OCI-LY3 (cell line): ENCODE results near the gene OGFR.

Experiments
- H2AFZ ChIP-seq: fragments of 200-600, 300-600 bp; shearing (Covaris generic); 2 replicates; pipeline ENCODE4 v1.6.0; 2014; ENCODE audit warnings: antibody characterized with exemption, low read depth, low read length
- H3K27ac ChIP-seq: fragments of 200-600, 300-600 bp; sonication (generic); 2 replicates; pipeline ENCODE4 v1.5.1; 2014; ENCODE audit warnings: mild to moderate bottlenecking, low read length, moderate library complexity, mixed read lengths
- H3K27me3 ChIP-seq: fragments of 200-600, 300-600 bp; sonication (generic); 2 replicates; pipeline ENCODE4 v1.6.1; 2014; ENCODE audit warnings: low read depth, low read length, mixed read lengths
- H3K36me3 ChIP-seq: fragments of 200-600, 300-600 bp; sonication (generic); replicated peaks from 2 replicates; pipeline ENCODE3; 2014; ENCODE audit warnings: low read depth, low read length, mixed read lengths
- H3K4me1 ChIP-seq: fragments of 300-600, 200-600 bp; sonication (generic); 2 replicates; pipeline ENCODE4 v1.6.1; 2014; ENCODE audit warnings: low read length, mixed read lengths
- H3K4me2 ChIP-seq: fragments of 200-600, 300-600 bp; sonication (generic); 2 replicates; pipeline ENCODE4 v1.6.1; 2014; ENCODE audit warnings: low read length, mixed read lengths
- H3K4me3 ChIP-seq: fragments of 300-600, 200-600 bp; sonication (generic); 2 replicates; pipeline ENCODE4 v1.5.1; 2014; ENCODE audit warnings: antibody characterized with exemption, mild to moderate bottlenecking, low read length, moderate library complexity
- H3K79me2 ChIP-seq: fragments of 300-600, 200-600 bp; shearing (Covaris generic); 2 replicates; pipeline ENCODE4 v1.6.1; 2014; ENCODE audit warnings: mild to moderate bottlenecking, low read length, mixed read lengths
- H3K9ac ChIP-seq: fragments of 300-600, 200-600 bp; shearing (Covaris generic); 2 replicates; pipeline ENCODE4 v1.6.0; 2014; ENCODE audit warnings: mild to moderate bottlenecking, low read length, moderate library complexity
- H3K9me3 ChIP-seq: fragments of 200-600, 300-600 bp; shearing (Covaris generic); 2 replicates; pipeline ENCODE4 v1.6.1; 2014; ENCODE audit warnings: low read length, mixed read lengths; ENCODE audit not compliant: insufficient read depth
- H4K20me1 ChIP-seq: fragments of 200-600, 300-600 bp; sonication (generic); 2 replicates; pipeline ENCODE4 v1.6.1; 2016; ENCODE audit warnings: low read length, mixed read lengths; ENCODE audit not compliant: insufficient read depth
- EZH2phosphoT487 ChIP-seq: fragments of 200-600 bp; shearing (Covaris generic); IDR thresholded peaks from 2 replicates; pipeline ENCODE4 v1.6.1; 2018; ENCODE audit warnings: antibody characterized with exemption, mixed run types, low read depth
- TF ChIP-seq, protein P1 (sequence below): fragments of 200-600, 300-600 bp; sonication (generic); IDR thresholded peaks from 2 replicates; pipeline ENCODE4 v1.5.1; 2014; ENCODE audit warnings: antibody characterized with exemption, low read length, low read depth

Gene OGFR

DNA sequence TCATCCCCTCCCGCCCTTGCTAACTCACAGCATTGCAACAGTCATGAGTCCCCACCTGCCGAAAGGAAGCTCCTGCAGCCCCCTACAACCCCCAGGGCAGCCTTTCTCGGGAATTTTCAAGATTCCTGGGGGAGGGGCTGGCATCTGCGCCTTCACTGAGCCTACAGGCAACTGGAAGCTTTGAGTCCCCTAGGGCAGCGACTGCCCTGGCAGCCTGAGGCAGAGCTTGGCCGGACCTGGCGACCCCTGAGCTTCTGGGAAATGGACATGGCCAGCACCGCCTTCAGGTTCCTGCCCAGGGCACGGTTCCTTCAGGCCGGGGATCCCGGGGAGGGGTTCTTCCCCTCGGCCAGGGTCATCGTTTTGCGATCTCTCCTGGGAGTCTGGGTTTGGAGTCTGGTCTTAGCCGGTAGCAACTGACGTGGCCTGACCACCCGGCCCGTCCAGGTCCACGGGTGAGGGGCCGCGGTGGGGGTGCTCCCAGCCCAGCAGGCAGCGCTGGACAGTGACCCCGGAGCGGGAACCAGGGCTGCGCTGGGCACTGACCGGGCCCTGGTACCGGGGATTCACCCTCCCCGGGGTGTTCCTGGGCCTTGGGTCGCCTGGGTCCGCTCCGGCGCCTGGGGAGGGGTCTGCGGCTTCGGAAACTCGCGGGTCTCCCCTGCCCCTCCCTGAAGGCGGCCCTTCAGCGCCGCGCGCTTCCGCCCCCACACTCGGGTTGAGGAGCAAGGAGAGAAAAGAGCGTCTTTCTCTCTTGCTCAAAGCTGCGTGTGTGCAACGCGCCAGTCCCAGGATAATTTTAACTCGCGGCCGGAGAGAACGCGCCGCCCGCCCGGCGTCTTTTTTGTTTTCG lies 11.6 kb downstream of the OGFR start:
- Histone ChIP-seq H3K79me2 (no peaks in the 10 kb centered on the region), H2AFZ (no peak overlapping the region), H3K9me3 (no peaks in the 10 kb centered on the region), H3K9ac (no peak overlapping the region), H4K20me1 (peaks cover 23% of the 10 kb centered on the region), H3K4me1 (no peaks in the 10 kb centered on the region), H3K4me3 (no peak overlapping the region), H3K36me3 (peaks cover 19% of the 10 kb centered on the region), H3K4me2 (no peak overlapping the region), H3K27ac (no peak overlapping the region), H3K27me3 (peaks cover 7% of the 10 kb centered on the region)
- TF ChIP-seq, protein P1, sequence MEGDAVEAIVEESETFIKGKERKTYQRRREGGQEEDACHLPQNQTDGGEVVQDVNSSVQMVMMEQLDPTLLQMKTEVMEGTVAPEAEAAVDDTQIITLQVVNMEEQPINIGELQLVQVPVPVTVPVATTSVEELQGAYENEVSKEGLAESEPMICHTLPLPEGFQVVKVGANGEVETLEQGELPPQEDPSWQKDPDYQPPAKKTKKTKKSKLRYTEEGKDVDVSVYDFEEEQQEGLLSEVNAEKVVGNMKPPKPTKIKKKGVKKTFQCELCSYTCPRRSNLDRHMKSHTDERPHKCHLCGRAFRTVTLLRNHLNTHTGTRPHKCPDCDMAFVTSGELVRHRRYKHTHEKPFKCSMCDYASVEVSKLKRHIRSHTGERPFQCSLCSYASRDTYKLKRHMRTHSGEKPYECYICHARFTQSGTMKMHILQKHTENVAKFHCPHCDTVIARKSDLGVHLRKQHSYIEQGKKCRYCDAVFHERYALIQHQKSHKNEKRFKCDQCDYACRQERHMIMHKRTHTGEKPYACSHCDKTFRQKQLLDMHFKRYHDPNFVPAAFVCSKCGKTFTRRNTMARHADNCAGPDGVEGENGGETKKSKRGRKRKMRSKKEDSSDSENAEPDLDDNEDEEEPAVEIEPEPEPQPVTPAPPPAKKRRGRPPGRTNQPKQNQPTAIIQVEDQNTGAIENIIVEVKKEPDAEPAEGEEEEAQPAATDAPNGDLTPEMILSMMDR = no peak
- TF ChIP-seq EZH2phosphoT487 = no peak

DNA sequence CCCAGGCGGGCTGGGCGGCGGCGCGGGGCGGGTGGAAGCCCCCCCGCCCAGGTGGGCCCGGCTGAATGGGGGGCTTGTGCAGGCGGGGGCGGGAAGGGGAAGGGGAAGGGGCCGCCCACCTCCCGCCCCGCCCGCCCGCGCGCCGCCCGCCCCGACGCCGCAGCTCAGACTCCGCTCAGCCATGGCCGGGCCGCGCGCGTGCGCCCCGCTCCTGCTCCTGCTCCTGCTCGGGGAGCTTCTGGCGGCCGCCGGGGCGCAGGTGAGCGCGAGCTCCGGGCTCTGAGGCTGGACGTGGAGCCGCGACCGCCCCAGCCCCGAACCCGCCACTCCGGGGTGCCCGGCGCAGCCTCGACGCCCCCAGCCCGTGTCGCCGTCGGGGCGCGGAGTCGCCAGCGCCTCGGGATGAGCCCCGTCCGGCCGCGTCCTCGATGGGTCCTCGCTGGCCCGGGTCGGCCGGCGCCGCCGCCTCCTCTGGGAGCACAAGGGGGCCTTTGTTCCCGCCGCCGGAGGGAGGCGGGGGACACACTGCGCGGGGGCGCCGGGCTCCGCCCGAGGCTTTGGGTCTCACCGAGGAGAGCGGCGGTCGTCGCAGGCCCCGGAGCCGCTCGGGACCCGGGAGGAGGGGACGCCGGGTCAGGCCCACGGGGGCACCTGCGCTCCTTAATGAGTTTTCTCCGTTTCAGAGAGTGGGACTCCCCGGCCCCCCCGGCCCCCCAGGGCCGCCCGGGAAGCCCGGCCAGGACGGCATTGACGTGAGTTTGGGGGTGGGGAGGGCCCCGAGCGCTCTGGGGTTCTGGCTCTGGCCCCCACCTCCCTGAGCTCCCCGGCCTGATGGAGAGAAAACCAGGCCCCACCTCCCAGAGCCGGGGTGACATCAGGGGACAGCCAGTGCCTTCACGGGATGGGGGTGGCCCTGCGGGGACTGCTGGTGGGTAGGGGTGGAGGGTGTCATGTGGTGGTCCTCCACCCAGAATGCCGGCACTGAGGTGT lies 12.5 kb downstream of the OGFR start, which contains the start of gene COL9A3:
Gene COL9A3, plus strand, starts transcription at position 167 of the 990 bp plus-strand sequence. Its CDS starts 15 bp downstream, at position 182.
- no peak within 1 kb of the TSS for H3K4me3 ChIP-seq
- no peaks in the 10 kb centered on the region for H3K9me3 ChIP-seq
- H3K79me2 ChIP-seq = no peaks in the 10 kb centered on the region
- peaks cover 7% of the 10 kb centered on the region for H3K27me3 ChIP-seq
- TF ChIP-seq EZH2phosphoT487 = no peak
- TF ChIP-seq, protein P1 = no peak
- peaks cover 23% of the 10 kb centered on the region for H4K20me1 ChIP-seq
- H3K9ac ChIP-seq = no peak within 1 kb of the TSS
- no peak within 1 kb of the TSS for H3K27ac ChIP-seq
- H3K36me3 ChIP-seq = peaks cover 13% of the 10 kb centered on the region
- H2AFZ ChIP-seq = no peak within 1 kb of the TSS
- H3K4me1 ChIP-seq = peaks cover 4% of the 10 kb centered on the region; the same call in 1 of the 2 replicates
- no peak within 1 kb of the TSS for H3K4me2 ChIP-seq

DNA sequence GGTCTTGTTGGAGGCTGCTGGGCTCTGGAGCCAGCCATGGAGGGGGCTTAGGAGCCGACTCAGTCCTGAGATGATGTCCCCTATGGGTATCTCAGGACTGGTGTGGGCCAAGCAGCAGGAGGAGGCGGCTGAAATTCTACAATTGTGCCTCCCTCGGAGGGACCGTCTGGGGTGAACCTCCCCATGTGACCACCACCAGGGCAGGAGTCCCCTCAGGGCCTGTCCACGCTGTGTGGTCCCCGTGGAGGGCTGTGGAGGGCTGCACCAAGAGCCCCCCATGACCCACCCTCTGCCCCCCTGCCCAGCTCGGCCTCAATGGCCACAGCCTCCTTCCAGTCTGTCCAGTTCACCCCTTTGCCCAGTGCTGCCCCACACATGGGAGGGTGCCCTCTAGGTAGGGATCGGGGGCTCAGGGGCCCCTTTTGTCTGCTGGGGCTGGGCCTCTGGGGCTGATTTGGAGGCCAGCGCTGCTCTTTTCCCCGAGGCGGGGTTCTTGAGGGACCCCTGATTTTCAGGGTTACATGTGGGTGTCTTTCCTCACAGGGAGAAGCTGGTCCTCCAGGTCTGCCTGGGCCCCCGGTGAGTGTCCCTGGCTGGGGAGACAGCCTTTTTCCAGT lies 13.4 kb downstream of the OGFR start:
- Histone ChIP-seq H4K20me1 (peaks cover 17% of the 10 kb centered on the region), H3K9me3 (no peaks in the 10 kb centered on the region), H2AFZ (no peak overlapping the region), H3K4me1 (peaks cover 12% of the 10 kb centered on the region), H3K36me3 (peaks cover 9% of the 10 kb centered on the region), H3K79me2 (no peaks in the 10 kb centered on the region), H3K27me3 (peaks cover 7% of the 10 kb centered on the region), H3K27ac (no peak overlapping the region), H3K9ac (no peak overlapping the region), H3K4me2 (no peak overlapping the region), H3K4me3 (no peak overlapping the region)
- TF ChIP-seq, protein P1 = no peak
- TF ChIP-seq EZH2phosphoT487 = no peak
